Right lobe of liver (tissue), 6 donors: ENCODE results near the gene CYGB. TPM values are rescaled to one million over a fixed set of nuclear protein-coding genes. Genes with fewer than 3 reads are reported as not detected.
A peak's percentile ranks its signal among the peaks of the same experiment; 100 is the strongest.

Experiments used
- ATAC-seq, 4 donors: fragments of 200-7000 bp; cut with Tn5 transposase; one replicate each; pipeline ENCODE4 v1.9.1; 2020; ENCODE audit warnings: mild to moderate bottlenecking in 4 of 4, moderate library complexity in 4 of 4
- DNase-seq, 3 donors: peaks; one replicate each; pipeline ENCODE4 v3.0.0-alpha.2; 2020
- H3K27ac ChIP-seq, 3 donors: fragments of 200-600 bp; one replicate each; pipeline ENCODE4 v1.8.0; 2022
- H3K27me3 ChIP-seq, 2 donors: fragments of 200-600 bp; one replicate each; pipeline ENCODE4 v1.8.0; 2022
- H3K36me3 ChIP-seq, 4 donors: fragments of 200-600 bp; sonication (generic) in 1 of 4; one replicate each; pipeline versions ENCODE4 v1.5.1 to v1.8.0; 2017 to 2022; ENCODE audit warnings: control low read depth in 1 of 4
- H3K4me1 ChIP-seq, 4 donors: fragments of 200-600 bp; sonication (generic) in 1 of 4; one replicate each; pipeline versions ENCODE4 v1.5.1 to v1.8.0; 2017 to 2022; ENCODE audit warnings: control low read depth in 1 of 4
- H3K4me3 ChIP-seq, 3 donors: fragments of 200-600 bp; one replicate each; pipeline ENCODE4 v1.8.0; 2022
- H3K9me3 ChIP-seq, 4 donors: fragments of 200-600 bp; sonication (generic) in 1 of 4; one replicate each; pipeline versions ENCODE4 v1.5.1 to v1.8.0; 2017 to 2022; ENCODE audit warnings: control low read depth in 1 of 4
- CTCF ChIP-seq, 4 donors: fragments of 200-600 bp in 3 of 4; fragments of 450-650 bp in 1 of 4; IDR thresholded peaks; one replicate each; pipeline versions ENCODE4 v1.5.1 to v1.8.0; 2016 to 2022; ENCODE audit warnings: antibody characterized with exemption in 4 of 4, mild to moderate bottlenecking in 2 of 4
- POLR2A ChIP-seq: fragments of 450-650 bp; IDR thresholded peaks from one replicate; pipeline ENCODE4 v1.6.1; 2017; ENCODE audit warnings: antibody characterized with exemption, mild to moderate bottlenecking
- WGBS: methylation state at CpG from one replicate; pipeline ENCODE4 v1.1.6; 2018; ENCODE audit warnings: low coverage, low lambda C conversion rate; ENCODE audit not compliant: insufficient coverage; ENCODE audit errors: missing lambda C conversion rate; 5-methylcytosine and 5-hydroxymethylcytosine counted together
- intact Hi-C, 2 donors: fragments of 100-400 bp; cut with DNase I; formaldehyde crosslinking; loops; one replicate each; pipeline versions ENCODE4 v1.11.2 to v1.14.1; 2022
- total RNA-seq, 6 experiments: library from RNA; depleted of rRNA in 2 of 6; stranded (reverse); fragments of >200 nt in 2 of 6; fragmentation: NEBNext Ultra II Directional in 3 of 6; extraction: Animal tissue kit (Norgen Biotek cat#: 25700) in 3 of 6; gene quantifications; one replicate each; pipeline versions ENCODE4 v1.1.0 to v1.2.4, GENCODE V29; 2016 to 2023
- donor health status: DM: no; HTN: yes; CAD: no.
- donor health status: DM: no; HTN: no; CAD: no.
- donor health status: DM: no; HTN: no; CAD: no.
- donor health status: DM: no; HTN: yes; CAD: no.
- donor health status: DM: no; HTN: yes; CAD: no.

CYGB gene
- total RNA-seq, 6 experiments from 2014 or later = 1.8 to 4.1 (median 3.1) TPM

- H3K36me3 ChIP-seq = no peaks in the 10 kb centered on the region
- no peak for ATAC-seq
- H3K4me1 ChIP-seq = peaks cover 0 to 16% (median 0%) of the 10 kb centered on the region in 4 donors
- TF ChIP-seq POLR2A (no peak), CTCF (IDR thresholded peaks at IDR 0.05) (no peak)
- no peak overlapping the region for H3K4me3 ChIP-seq
- WGBS = 87% methylated on average over 3 of the region's 18 CpGs
- no peaks in the 10 kb centered on the region for H3K9me3 ChIP-seq
- no peaks in the 10 kb centered on the region for H3K27me3 ChIP-seq
- intact Hi-C loops = no loop called here
- DNase-seq = no peak
- H3K27ac ChIP-seq = peak overlapping the region in 1 of 3 donors; percentile 50
These were observed 5.9 kb downstream of the CYGB start for GRCh38 chr17:76531486-76532038.

GRCh38 chr17:76530811-76531485, 6.6 kb downstream of the CYGB start:
- peaks cover 0 to 16% (median 0%) of the 10 kb centered on the region in 4 donors for H3K4me1 ChIP-seq
- H3K4me3 ChIP-seq = no peak overlapping the region
- WGBS = 85% methylated on average over 13 of the region's 32 CpGs
- no peaks in the 10 kb centered on the region for H3K9me3 ChIP-seq
- no peaks in the 10 kb centered on the region for H3K36me3 ChIP-seq
- DNase-seq (peak in 1 of 3 donors; percentile 37), ATAC-seq (no peak)
- no peaks in the 10 kb centered on the region for H3K27me3 ChIP-seq
- intact Hi-C loops = no loop called here
- peak overlapping the region; percentile 30 to 76 (median 50) for H3K27ac ChIP-seq
- no peak for TF ChIP-seq POLR2A
- no peak for TF ChIP-seq CTCF (IDR thresholded peaks at IDR 0.05)

DNA sequence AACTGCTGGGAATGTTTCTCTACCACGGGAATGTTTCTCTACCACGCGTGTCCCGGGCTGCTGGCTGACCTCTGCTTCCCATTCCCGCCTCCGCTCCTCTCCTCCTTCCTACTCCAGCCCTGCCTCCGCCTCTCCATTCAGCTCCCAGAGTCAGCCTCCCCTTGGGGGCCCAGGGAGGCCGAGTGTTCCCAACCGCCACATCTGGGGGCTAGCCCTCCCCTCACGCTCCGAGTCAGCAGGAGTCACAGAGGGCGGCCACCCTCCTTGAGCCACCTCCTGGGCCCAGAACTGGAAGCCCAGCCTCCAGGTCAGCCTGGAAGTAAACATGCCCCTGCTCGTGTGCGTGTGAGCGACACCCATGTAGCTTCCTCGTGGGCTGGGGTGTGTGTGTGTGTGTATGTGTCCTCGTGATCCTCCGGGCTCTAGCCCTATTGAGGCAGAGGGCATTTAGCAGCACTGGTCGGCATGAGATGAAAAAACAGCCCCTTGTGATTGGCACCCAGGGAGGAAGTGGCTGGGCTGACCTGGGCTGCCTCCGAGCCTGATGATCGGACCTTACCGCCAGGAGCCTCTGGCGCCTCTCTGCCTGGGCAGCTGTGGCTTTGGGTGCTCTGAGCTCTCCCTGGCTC, 7.3 kb downstream of the CYGB start:
- Histone ChIP-seq H3K36me3 (no peaks in the 10 kb centered on the region), H3K27me3 (no peaks in the 10 kb centered on the region), H3K9me3 (no peaks in the 10 kb centered on the region), H3K4me1 (peaks cover 0 to 17% (median under 1%) of the 10 kb centered on the region in 4 donors), H3K27ac (peak overlapping the region; percentile 30 to 76 (median 50)), H3K4me3 (no peak overlapping the region)
- TF ChIP-seq CTCF (IDR thresholded peaks at IDR 0.05) (no peak), POLR2A (no peak)
- DNase-seq (no peak), ATAC-seq (peak; percentile 37 to 64 (median 44))
- intact Hi-C loops = no loop called here
- WGBS = 82% methylated on average over 2 of the region's 23 CpGs

GRCh38 chr17:76529224-76530094, 8.1 kb downstream of the CYGB start:
- no peak for TF ChIP-seq POLR2A
- no peak for TF ChIP-seq CTCF (IDR thresholded peaks at IDR 0.05)
- intact Hi-C loops = loop anchor here in 1 of 2 donors (10.0 kb wide), 1 partner anchor 45 kb away; no protein-coding TSS in a partner anchor

More at GRCh38 chr17:76529224-76530094, 8.1 kb downstream of the CYGB start:
- no peak overlapping the region for H3K4me3 ChIP-seq
- H3K27ac ChIP-seq = peak overlapping the region; percentile 50 to 76 (median 56)
- H3K4me1 ChIP-seq = peaks cover 0 to 25% (median 4%) of the 10 kb centered on the region in 4 donors
- WGBS = 40% methylated on average over 1 of the region's 20 CpGs
- peak in 2 of 3 donors; percentile 50 to 70 for DNase-seq
- no peaks in the 10 kb centered on the region for H3K9me3 ChIP-seq
- H3K27me3 ChIP-seq = no peaks in the 10 kb centered on the region
- ATAC-seq = peak; percentile 51 to 67 (median 58)
- no peaks in the 10 kb centered on the region for H3K36me3 ChIP-seq
